Activated CD4-positive, alpha-beta T cell treated with anti-CD3 and anti-CD28 coated beads, Interleukin-2, Interleukin-6, amounts not matched to agents 100 ng/mL and 50 ng/mL, durations not matched to agents 16 hours and 8 hours (primary cell): ENCODE measurements around the gene TSR1.

Experiments used
- DNase-seq: peaks from one replicate; pipeline ENCODE4 v3.0.0-alpha.2; 2020

The TSR1 gene

GRCh38 chr17:2277429-2278170 lies 58.7 kb downstream of the TSR1 start:
- no peak for DNase-seq

- no peak for DNase-seq
Observed at GRCh38 chr17:2275722-2276121, 60.5 kb downstream of the TSR1 start.

GRCh38 chr17:2274414-2274813 lies 61.8 kb downstream of the TSR1 start:
- DNase-seq, result no peak
